AG09319 (cell line): Measurements from ENCODE around the gene CADM2.

Experiments
- DNase-seq: peaks from one replicate; pipeline ENCODE4 v3.0.0-alpha.2; 2010; ENCODE audit warnings: low read depth; ENCODE audit errors: extremely low read depth
- CTCF ChIP-seq: IDR thresholded peaks from 2 replicates; pipeline ENCODE4 v1.5.1; 2011; ENCODE audit warnings: low read depth, mild to moderate bottlenecking, inconsistent platforms, low read length, moderate library complexity

Gene CADM2

DNA sequence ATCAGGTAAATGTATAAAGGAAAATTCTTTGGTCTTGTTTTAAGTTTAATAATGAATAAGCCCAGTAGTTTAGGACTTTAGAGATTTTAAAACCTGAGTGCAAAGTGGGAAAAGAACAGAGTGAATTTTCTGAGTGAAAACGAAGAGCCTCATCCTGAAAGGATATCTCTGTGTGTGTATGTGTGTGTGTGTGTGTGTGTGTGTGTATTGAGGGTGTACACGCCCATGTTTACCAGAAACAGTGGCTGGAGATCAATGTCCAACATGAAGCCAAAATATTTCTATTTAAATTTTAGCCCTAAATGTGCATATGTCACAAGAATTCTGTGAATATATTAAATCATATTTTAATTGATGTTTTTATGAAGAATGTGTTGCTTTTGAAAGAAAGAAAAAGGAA is 549.9 kb downstream of the CADM2 start:
- no peak for TF ChIP-seq CTCF
- DNase-seq = no peak

DNA sequence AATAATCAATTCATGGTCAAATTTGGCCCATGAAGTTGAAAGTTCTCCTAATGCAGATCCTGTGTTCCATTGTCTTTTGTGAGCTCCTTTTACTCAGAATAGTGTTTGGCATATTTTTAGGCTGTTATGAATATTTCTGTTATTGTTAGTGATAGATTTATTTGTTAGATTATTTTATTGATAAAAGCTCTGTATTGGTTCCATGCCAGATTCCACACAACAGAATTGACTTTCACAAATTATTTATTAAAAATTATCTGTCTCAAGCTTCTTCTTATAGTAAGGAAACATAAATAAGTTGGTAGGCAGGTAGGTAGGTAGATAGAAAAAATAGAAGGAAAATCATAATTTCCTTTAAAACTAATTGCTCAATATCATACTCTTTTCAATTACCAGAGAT is 557.4 kb downstream of the CADM2 start:
- TF ChIP-seq CTCF = no peak
- no peak for DNase-seq

GRCh38 chr3:85524104-85524503 is 565.3 kb downstream of the CADM2 start:
- TF ChIP-seq CTCF = no peak
- no peak for DNase-seq

DNA sequence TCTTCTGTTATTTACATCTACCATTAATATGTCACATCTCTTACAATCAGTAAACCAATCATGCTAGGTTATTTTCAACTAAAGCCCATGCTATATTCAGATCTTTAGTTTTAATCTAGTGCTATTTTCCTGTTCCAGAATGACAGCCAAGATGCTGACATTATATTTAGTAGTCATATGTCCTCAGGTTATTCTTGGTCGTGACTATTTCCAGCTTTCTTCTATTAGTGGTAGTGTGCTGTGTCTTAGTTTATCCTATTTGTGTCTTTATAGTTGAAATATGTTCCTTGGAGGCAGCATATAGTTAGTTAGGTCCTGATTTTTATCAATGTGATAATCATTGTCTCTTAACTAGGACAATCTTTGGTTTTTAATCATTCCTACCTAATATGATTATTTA is 566.5 kb downstream of the CADM2 start:
- no peak for TF ChIP-seq CTCF
- no peak for DNase-seq

DNA sequence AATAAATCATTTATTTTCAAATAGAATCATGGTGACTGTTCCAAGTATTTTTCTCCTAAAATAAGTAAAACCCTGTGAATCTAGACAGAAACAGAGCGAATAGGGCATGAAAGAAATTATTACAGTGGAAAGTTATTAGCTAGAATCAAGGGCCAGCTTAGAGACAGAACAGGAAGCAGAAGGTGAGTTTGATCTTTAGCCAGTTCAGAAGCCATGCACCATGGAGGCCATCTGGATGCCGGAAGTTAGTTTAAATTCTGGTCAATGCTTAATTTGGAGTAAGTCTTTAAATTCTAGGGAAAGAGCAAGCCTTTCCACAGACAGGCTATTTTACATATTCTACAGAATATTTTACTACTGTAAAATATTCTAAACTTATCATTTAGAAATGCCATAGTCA is 574.8 kb downstream of the CADM2 start:
- no peak for DNase-seq
- no peak for TF ChIP-seq CTCF

DNA sequence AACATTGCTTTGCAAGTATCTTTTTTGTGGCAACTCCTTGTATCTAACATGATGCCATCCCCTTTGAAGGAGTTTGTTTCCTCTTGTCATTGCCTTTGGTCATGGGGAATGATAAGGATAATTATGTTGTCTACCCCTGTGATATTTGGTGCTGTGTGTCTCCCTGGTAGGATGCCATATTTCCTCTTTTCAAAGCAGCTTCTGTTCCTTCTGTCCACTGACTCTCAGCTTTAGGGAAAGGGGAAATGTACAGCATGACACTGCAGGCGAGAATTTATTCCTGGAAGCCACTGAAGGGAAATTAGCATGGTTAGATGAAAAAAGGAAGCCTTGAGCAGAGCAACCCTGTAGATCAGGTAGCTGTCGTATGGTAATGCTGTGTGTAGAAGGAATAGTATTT is 576.7 kb downstream of the CADM2 start:
- no peak for DNase-seq
- no peak for TF ChIP-seq CTCF

- TF ChIP-seq CTCF = no peak
- DNase-seq = no peak
Measured at GRCh38 chr3:85539232-85539631, 580.4 kb downstream of the CADM2 start.

DNA sequence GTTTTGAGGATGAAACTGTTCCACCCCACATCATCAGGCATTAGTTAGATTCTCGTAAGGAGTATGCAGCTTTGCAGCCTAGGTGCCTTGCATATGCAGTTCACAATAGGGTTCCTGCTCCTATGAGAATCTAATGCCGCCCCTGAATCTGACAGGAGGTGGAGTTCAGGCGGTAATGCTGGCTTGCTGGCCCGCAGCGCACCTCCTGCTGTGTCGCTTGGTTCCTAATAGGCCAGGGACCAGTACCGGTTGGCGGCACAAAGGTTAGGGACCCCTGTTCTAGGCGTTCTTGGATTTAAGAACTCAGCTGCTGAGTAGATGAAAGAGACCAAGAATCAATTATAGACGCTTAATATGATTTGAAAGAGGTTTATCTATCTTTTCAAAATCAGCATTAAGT is 595.4 kb downstream of the CADM2 start:
- no peak for DNase-seq
- no peak for TF ChIP-seq CTCF
